ENCODE results near the gene CCDC69. TPM values are rescaled to one million over a fixed set of nuclear protein-coding genes. Genes with fewer than 3 reads are reported as not detected.

CCDC69 gene
- total and polyA plus RNA-seq, 2 donors (not counting 1 experiment from before 2014, with no cell fraction given): 58.7 to 125 TPM

DNA sequence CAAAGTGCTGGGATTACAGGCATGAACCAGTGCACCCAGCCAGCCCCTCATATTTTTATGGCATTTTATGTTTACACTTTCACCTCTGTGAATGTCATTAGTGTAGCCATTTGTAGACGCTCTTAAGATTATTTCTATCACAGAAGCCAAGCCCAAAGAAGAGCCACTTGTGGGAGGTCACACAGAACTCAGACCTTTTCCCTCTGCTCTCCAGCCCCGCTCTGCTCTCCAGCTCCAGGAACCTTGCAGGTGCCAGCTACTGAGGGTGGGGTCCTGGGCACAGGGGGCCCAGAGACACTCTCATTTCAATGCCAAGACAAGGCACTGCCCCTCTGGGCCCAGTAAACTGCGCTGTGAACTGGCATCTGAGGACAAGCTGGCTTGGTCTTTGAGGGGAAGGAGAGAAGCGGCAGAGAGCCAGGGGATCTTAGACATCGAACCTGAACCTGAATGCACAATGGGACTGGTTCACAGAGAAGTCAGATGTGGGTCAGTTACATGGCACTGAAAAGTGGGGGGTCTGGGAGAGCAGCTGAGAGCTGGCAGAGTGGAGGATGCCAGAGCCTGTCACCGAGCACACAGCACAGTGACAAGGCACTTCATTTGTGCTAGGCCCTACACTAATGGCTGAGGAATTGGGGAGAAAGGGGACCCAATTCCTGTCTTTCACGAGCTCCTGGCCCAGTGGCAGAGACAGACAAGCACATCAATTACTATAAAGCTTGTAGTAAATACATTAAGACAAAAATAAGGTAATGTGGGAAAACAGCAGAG lies 83.0 kb downstream of the CCDC69 start:
- TF ChIP-seq, protein P1, sequence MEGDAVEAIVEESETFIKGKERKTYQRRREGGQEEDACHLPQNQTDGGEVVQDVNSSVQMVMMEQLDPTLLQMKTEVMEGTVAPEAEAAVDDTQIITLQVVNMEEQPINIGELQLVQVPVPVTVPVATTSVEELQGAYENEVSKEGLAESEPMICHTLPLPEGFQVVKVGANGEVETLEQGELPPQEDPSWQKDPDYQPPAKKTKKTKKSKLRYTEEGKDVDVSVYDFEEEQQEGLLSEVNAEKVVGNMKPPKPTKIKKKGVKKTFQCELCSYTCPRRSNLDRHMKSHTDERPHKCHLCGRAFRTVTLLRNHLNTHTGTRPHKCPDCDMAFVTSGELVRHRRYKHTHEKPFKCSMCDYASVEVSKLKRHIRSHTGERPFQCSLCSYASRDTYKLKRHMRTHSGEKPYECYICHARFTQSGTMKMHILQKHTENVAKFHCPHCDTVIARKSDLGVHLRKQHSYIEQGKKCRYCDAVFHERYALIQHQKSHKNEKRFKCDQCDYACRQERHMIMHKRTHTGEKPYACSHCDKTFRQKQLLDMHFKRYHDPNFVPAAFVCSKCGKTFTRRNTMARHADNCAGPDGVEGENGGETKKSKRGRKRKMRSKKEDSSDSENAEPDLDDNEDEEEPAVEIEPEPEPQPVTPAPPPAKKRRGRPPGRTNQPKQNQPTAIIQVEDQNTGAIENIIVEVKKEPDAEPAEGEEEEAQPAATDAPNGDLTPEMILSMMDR (IDR thresholded peaks at IDR 0.05): no peak
- no peak for TF ChIP-seq EZH2 (IDR thresholded peaks at IDR 0.05; ENCODE audit: borderline replicate concordance, insufficient read depth, low read depth, low read length, poor library complexity, severe bottlenecking)
- ChIA-PET CTCF (interaction anchor here (0.9 to 48.0 kb wide), 10 partner anchors 10 to 112 kb away, joined by 3 to 1701 read pairs (median 4); partner anchors contain the start of genes ANXA6 and GM2A), POLR2A (interaction anchor here (0.5 to 2.2 kb wide), 12 partner anchors 9 to 731 kb away, joined by 3 to 15 read pairs (median 6); no protein-coding TSS in a partner anchor)
- Mint-ChIP-seq H3K9me3 (ENCODE audit: insufficient read depth) (no peaks in the 10 kb centered on the region), H3K27me3 (no peaks in the 10 kb centered on the region), H3K27ac (peak overlapping the region; percentile 91), H3K4me3 (peak overlapping the region; percentile 83), H3K4me1 (peaks cover 80% of the 10 kb centered on the region)
- Histone ChIP-seq H3K79me2 (ENCODE audit: control insufficient read depth, insufficient read depth, low read length) (peaks cover 77% of the 10 kb centered on the region), H3K4me3 (ENCODE audit: control extremely low read depth in 1 of 5, extremely low read depth in 1 of 5, insufficient read depth in 1 of 5, low read depth in 2 of 5, low read length in 4 of 5) (peak overlapping the region in 4 of 5 experiments; percentile 36 to 70 (median 52)), H3K9ac (ENCODE audit: low read length) (peak overlapping the region; percentile 70), H4K20me1 (ENCODE audit: control insufficient read depth, insufficient read depth, low read length, poor library complexity, severe bottlenecking) (peaks cover 15% of the 10 kb centered on the region), H3K27me3 (replicated peaks in 1 of 4; ENCODE audit: control extremely low read depth in 1 of 4, control insufficient read depth in 3 of 4, insufficient read depth in 4 of 4, low read length in 3 of 4) (no peaks in the 10 kb centered on the region), H3K4me2 (replicated peaks; ENCODE audit: low read depth, low read length, poor library complexity, severe bottlenecking) (peak overlapping the region; percentile 86), H3K36me3 (replicated peaks in 1 of 2; ENCODE audit: control extremely low read depth in 1 of 2, control insufficient read depth in 1 of 2, extremely low read depth in 1 of 2, insufficient read depth in 2 of 2, low read length in 1 of 2) (peaks cover 5 to 94% of the 10 kb centered on the region in 2 experiments), H2AFZ (ENCODE audit: insufficient read depth, low read depth, low read length, poor library complexity, severe bottlenecking) (no peak overlapping the region), H3K27ac (ENCODE audit: low read length in 2 of 2) (peak overlapping the region; percentile 79 to 91), H3K9me3 (ENCODE audit: control extremely low read depth in 1 of 3, control insufficient read depth in 2 of 3, insufficient read depth in 1 of 3, low read length in 2 of 3) (no peaks in the 10 kb centered on the region), H3K4me1 (ENCODE audit: control insufficient read depth in 2 of 2, insufficient read depth in 2 of 2, low read length in 2 of 2) (peaks cover 57 to 85% of the 10 kb centered on the region in 2 donors)
- DNase-seq (no peak), ATAC-seq (ENCODE audit: low read depth) (no peak)
- 95% methylated on average over 5 of the region's 7 CpGs for WGBS (ENCODE audit: insufficient coverage)
- intact Hi-C loops (cut with micrococcal nuclease): loop anchor here (1.0 to 2.0 kb wide), 3 partner anchors 9 to 16 kb away; no protein-coding TSS in a partner anchor

DNA sequence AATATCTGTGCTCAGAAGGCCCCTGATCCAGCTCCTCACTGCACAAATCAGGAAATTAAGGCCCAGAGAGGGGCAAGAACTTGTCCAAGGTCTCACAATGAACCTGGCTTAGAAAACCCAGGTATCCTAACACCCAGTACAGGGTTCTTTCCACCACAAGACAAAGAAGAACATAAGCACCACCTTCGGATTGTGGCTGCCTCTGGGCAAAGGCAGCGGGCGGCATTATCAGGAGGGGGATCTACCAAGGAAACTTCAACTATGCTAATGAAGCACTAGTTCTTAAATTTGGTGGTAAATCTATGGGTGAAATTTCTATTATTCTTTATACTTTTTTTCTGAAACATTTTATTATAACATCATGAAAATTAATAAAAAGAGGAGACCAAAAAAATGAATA lies 84.2 kb downstream of the CCDC69 start:
- Mint-ChIP-seq H3K4me1 (peaks cover 78% of the 10 kb centered on the region), H3K27ac (no peak overlapping the region), H3K9me3 (ENCODE audit: insufficient read depth) (no peaks in the 10 kb centered on the region), H3K27me3 (no peaks in the 10 kb centered on the region), H3K4me3 (no peak overlapping the region)
- no peaks in the 10 kb centered on the region for H3K9me3 ChIP-seq (ENCODE audit: control extremely low read depth in 1 of 3, control insufficient read depth in 2 of 3, insufficient read depth in 1 of 3, low read length in 2 of 3)
- H4K20me1 ChIP-seq (ENCODE audit: control insufficient read depth, insufficient read depth, low read length, poor library complexity, severe bottlenecking): peaks cover 2% of the 10 kb centered on the region
- H3K36me3 ChIP-seq (replicated peaks in 1 of 2; ENCODE audit: control extremely low read depth in 1 of 2, control insufficient read depth in 1 of 2, extremely low read depth in 1 of 2, insufficient read depth in 2 of 2, low read length in 1 of 2): peaks cover 5 to 94% of the 10 kb centered on the region in 2 experiments
- peaks cover 51 to 85% of the 10 kb centered on the region in 2 donors for H3K4me1 ChIP-seq (ENCODE audit: control insufficient read depth in 2 of 2, insufficient read depth in 2 of 2, low read length in 2 of 2)
- ChIA-PET POLR2A (interaction anchor here (1.4 kb wide), 1 partner anchor 14 kb away, joined by 6 read pairs; no protein-coding TSS in a partner anchor), CTCF (interaction anchor here (1.4 to 48.0 kb wide), 4 partner anchors 11 to 89 kb away, joined by 4 to 1701 read pairs (median 870); partner anchors contain the start of gene ANXA6)
- H3K9ac ChIP-seq (ENCODE audit: low read length): no peak overlapping the region
- no CpG with 5 or more reads among the region's 3 CpGs for WGBS (ENCODE audit: insufficient coverage)
- DNase-seq (no peak), ATAC-seq (ENCODE audit: low read depth) (no peak)
- peaks cover 65% of the 10 kb centered on the region for H3K79me2 ChIP-seq (ENCODE audit: control insufficient read depth, insufficient read depth, low read length)
- peak overlapping the region; percentile 36 to 67 for H3K27ac ChIP-seq (ENCODE audit: low read length in 2 of 2)
- no peak overlapping the region for H3K4me3 ChIP-seq (ENCODE audit: control extremely low read depth in 1 of 5, extremely low read depth in 1 of 5, insufficient read depth in 1 of 5, low read depth in 2 of 5, low read length in 4 of 5)
- H3K27me3 ChIP-seq (replicated peaks in 1 of 4; ENCODE audit: control extremely low read depth in 1 of 4, control insufficient read depth in 3 of 4, insufficient read depth in 4 of 4, low read length in 3 of 4): no peaks in the 10 kb centered on the region
- H3K4me2 ChIP-seq (replicated peaks; ENCODE audit: low read depth, low read length, poor library complexity, severe bottlenecking): peak overlapping the region; percentile 12
- no peak for TF ChIP-seq EZH2 (IDR thresholded peaks at IDR 0.05; ENCODE audit: borderline replicate concordance, insufficient read depth, low read depth, low read length, poor library complexity, severe bottlenecking)
- TF ChIP-seq, protein P1 (IDR thresholded peaks at IDR 0.05): no peak
- intact Hi-C loops (cut with micrococcal nuclease): loop anchor here (2.0 kb wide), 1 partner anchor 15 kb away; no protein-coding TSS in a partner anchor
- no peak overlapping the region for H2AFZ ChIP-seq (ENCODE audit: insufficient read depth, low read depth, low read length, poor library complexity, severe bottlenecking)

Measured in B cell (primary cell).